ENCODE results near the gene KCNQ1OT1.

KCNQ1OT1 gene

DNA sequence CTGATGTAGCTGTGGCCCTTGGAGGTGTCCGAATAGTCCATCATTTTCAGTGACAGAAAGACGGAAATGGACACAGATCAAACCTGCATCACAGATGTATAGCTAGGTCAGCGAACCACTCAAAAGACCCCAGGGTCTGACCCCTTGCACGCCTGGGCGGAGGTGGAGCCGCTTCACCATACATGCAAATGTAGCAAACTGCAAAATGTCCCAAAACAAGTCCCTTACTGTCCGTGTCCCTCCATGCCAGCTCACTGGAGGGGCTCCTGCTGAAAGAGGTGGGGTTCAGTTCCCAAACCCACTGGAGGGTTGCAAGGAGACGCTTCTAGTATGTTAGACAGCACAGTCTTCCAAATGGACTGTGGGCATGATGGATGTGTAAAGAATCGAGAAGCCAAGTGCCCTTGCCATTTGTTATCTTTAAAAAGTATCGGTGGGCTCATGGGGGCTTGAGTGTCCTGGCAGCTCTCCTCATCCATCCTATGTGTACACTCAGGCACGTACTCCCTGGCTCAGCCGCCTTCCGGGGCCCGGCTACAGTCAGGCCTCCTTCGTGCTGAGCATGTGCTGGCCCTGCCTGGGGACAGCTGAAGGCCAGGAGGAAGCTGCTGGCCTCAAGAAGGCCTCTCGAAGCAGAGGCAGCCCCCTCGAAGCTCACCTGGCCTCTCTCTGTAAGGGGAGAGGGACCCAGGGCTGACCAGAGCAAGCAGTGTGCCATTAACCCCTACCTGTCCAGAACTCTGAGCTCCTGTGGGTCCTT, 20.2 kb upstream of the KCNQ1OT1 start:
- DNase-seq: no peak

DNA sequence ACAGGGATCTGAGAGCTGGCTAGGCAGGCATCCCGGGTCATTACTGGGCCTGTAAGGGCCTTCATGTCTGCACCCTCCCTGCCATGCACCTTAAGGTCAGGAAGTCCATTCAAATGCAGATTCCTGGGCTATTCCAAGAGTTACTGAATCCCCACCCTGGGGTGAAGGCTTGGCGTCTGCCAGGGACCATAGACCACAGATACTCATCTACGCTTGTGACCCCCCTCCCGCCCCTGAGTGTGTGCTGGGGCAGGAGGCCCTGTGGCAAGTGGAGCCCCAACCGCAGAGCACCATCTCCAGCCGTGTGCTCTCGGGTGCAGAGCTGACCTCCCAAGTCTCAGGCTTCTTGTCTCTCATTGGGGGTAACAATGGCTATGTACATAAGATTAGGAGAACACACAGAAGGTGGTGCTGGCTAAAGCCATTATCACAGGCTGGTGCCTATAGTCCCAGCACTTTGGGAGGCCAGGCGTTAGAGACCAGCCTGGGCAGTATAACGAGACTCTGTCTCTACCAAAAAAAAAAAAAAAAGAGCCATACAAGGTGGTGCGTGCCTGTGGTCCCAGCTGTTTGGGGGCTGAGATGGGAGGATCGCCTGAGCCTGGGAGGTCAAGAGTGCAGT, 19.1 kb upstream of the KCNQ1OT1 start:
- no peak for DNase-seq

DNA sequence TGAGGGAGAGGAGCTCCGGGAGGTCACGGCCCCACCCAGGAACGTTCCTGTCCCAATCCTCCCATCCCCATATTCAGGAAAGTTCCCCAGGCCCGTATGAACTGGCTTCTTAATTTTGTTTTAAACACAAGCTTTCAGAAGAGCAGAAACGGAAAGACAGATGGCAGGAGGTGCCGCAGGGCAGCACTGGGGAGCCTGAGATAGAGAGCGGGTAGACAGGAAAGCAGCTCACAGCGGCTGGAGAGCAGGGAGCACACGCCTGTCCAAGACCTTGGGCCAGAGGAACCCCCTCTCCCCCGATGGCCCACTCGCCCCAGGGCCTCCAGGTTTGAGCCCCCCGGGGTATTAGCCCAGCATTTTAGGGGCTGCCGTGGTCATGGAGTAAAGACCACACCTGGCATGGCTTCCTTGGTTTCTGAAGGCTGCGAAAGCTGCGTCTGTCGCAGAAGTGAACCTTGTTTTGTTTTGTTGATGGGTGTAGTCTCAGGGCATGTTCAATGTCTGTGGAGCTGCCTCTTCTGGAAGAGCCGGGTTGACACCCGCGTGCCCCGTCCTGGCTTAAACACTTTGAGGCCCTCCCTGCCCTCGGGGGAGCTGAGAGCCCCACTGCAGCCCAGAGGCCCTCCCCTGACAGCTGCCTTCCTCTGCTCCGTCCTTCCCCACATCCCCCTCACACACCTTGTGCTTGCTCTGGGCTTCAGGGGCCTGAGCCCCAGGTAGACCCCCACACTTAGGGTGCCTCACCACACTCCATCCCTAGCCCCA, 17.9 kb upstream of the KCNQ1OT1 start:
- DNase-seq: no peak

DNA sequence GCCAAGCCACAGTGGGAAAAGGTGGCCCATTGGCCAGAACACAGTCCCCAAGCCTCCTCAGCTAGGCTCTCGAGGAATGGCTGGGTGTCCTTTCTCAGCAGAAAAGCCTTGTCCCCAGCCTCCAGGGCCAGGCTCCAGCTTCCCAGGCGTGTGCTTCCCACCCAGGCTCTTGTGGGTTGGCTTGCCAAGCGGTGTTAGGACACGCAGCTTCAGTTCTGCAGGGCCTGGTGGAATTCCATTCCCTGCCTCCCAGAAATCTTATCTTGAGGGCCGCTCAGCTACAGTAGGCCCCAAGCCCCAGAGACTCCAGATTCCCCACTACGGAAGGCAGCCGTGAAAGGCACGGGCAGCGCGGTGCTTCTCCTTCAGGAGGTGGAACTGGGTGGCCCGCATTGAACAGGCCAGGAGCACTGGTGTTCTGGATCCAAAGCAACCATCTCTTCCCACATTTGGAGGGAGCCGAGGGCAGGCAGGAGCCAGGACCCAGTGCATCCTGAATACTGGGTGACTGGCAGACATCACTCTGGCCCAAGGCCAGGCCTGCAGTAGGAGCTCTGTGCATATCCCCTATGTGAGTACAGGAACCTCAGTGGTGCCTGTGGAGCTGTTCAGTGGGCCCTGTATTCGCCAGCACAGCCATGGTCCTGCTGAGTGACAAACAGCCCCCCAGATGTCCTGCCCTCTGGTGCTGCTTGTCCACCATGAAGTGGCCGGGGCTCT, 16.7 kb upstream of the KCNQ1OT1 start:
- DNase-seq: no peak

DNA sequence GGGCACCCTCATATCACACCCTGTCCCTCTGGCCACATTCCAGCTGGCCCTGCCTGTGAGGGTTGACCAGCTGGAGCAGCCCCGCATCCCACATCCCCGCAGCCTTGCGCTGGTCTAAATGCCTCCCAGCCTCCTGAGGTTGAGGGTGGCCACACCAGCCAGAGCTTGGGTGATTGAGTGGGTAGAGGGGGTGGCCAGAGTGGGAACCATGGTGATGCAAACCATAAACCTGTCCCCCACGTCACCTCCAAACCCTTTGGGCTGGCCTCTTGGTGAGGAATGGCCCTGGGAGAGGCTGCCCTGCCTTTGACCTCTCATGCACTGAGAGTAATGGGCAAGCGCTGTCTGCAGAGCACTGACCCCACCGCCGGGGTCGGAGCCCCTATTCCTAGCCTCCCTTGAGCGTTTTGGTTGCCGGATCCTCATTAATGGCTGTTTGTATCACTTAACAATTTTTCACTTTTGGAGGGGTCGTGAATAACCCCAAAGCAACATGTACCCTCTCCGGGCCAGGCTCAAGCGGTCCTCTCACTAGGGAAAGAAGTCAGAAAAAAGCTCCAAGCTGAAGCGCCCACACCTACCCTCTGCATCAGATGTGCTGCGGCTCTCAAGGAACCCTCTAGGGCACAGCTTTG, 16.0 kb upstream of the KCNQ1OT1 start:
- DNase-seq: no peak

DNA sequence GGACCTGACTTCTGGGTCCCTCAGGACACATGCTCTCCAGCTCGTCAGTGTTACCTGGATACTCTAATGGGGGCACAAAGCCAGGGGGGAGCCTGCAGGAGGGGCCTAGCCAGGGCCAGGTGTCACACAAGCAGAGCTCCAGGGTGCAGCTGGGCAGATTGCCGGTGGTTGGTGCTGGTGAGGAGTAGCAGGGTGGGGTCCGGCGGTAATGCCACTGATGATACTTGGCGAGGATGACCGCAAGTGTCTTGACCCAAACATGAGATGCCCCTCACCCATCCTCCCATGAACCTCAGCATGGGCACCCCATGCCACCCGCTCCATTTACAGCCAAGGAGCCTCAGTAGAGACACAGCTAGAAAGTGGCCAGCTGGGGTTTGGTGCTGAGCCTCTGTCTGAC, 15.1 kb upstream of the KCNQ1OT1 start:
- no peak for DNase-seq

DNA sequence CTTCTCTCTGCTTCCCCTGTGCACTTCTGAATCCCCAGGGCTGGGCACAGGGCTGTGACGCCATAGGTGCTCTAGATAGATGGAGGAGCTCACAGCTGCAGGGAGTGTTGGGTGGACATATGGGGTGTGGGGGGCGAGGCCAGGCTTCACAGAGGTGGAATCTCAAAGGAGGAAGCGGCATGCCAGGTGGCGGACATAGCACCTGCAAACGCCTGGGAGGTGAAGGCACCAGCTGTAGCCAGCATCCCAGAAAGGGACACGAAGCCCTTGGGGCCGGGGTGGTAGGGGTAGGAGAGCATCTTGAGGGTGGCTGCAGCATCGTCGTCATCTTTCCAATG, 14.6 kb upstream of the KCNQ1OT1 start:
- no peak for DNase-seq

DNA sequence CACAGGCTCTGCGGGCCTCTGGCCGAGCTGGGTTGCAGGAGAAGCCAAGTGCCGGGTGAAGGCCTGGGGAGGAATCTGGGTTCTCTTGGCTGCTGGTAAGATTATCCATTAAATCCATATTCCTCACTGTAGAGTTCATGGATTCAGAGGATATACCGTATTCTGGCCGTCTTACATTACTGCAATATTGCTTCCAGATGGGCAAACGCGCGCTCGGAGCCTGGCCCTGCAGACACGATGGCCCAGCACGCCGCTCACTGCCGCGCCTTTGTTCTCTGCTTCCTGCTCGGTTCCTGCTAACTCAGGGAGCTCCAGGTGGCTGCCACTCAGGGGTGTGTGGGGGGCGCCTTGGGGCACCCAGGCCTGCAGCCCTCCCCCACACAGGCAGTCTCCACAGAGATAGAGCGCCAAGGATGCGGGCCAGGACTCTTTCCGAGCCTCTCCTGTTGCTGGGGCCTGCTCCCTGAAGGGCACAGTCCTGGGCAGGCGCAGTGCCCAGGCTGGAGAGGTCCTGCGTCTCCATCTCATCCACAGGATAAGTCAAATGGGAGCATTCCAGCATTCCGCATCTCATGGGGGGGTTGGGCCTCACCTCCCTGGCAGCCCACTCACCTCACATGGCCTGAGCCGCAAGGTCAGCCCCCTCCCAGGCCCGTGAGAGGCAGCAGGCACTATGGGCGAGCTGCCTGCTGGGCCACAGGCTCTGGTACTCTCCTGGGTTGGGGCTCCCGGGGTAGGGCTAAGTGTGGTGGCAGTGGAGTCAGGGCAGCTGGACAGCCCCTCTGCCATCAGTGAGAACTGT, 14.1 kb upstream of the KCNQ1OT1 start:
- DNase-seq: no peak

DNA sequence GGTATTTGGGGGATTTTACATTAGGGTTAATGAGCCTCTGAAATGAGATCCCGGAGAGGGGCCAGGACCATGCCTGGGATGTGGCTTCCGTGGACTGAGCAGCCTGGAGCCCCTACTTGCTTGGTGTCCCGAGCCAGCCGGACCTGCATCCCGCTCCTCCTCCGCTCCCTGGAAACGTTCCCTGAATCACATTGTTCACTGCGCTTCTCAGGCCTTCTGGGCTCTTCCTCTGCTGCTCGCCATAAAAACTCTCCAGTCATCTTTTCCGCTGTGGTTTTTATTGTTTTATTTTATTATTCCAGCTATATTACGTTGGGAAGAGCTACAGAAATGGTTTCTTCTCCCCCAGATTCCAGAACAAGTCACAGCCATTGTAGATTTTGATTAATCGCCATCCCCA, 13.3 kb upstream of the KCNQ1OT1 start:
- no peak for DNase-seq

DNA sequence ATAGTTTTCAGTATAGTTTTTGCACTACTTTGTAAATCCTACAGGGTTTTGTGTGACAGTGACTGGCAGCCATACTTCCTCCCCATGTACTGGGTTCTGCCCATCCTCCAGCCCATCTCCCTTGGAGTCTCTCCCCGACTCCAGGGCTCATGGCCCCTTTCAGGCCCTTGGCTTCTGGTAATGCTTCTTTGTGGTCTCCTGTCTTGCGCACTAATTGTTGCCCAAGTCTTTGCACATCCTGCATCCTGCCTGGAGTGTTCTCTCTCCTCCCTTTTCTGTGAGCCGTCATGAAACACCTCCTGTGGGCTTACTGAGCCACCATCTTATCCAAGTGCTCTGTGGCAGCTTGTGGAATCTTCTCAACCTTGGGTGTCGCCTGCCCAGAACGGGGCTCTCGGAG, 11.4 kb upstream of the KCNQ1OT1 start:
- no peak for DNase-seq

DNA sequence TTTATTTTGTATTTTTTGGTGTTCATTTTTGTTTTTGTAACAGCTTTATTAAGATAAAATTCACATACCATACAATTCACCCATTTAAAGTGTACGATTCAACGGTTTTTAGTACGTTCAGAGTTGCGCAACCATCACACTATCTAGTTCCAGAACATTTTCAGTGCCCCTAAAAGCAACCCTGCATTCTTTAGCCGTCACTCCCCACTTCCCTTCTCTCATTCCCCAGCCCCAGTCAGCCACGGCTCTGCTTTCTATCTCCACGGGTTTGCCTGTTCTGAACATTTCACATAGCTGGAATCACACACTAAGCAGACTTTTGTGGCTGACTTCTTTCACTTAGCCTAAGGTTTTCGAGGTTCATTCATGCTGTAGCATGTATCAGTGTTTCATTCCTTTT, 9.6 kb upstream of the KCNQ1OT1 start:
- DNase-seq: no peak

DNA sequence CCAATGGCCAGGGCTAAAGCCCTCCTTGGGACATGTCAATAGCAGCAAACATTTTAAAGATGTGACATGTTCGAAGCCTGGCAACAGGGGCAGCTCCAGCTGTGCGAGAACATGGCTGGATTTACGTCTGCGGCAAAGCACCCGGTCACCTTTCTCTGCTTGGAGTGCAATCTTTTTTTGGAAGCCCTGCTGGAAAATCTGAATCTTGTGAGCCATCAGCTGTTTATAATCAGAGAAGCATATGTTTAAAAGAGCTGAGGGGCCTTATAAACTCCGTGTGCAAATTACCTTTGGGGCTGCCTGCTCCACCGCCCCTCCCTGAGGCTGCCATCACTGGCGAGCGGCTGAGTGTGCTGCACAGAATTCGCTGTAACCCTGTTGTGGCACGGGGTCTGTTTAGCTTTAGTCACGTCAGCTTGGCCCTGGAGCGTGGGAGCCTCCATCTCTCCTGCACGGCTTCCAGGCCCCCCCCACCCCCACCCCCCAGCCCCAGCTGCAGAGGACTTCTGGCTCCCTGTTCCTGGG, 9.0 kb upstream of the KCNQ1OT1 start:
- no peak for DNase-seq

DNA sequence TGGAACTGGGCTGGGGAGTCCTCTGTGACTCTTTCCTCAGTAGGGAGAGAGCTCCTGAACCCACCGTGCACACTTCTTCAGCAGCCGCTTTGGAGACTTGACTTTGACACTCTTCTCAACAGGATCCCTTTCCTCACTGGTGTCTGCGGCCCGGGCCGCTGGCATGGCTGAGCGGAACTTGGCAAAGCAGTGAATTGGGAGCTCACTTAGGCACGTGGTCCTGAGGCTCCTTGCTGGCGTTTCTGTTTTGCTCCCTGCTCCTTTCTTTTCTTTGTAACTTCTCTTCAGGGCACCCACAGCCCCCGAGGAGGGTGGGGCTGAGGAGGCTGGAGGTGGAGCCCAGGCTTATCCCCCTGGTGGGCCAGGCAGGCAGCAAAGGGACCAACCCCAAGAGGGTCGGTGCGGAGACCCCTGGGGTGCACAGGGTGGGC, 8.4 kb upstream of the KCNQ1OT1 start:
- no peak for DNase-seq

DNA sequence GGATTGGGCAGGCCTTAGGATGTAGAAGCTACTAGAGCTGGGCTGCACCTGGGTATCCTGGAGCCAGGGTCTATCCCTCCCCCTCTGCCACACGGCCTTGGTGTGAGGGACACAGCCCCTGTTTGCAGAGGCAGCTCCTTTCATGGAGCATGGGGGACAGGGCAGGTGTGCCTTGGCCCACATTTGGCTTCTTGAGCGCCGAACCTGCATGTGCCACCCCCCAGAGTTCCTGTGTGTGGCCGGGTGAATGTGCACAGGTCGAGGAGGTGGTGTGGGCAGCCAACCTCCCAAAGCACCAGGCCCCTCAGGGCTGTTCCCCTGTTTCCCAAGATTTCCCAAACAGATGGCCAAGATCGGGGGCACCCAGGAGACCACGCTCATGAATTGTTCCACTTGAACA, 7.9 kb upstream of the KCNQ1OT1 start:
- no peak for DNase-seq

DNA sequence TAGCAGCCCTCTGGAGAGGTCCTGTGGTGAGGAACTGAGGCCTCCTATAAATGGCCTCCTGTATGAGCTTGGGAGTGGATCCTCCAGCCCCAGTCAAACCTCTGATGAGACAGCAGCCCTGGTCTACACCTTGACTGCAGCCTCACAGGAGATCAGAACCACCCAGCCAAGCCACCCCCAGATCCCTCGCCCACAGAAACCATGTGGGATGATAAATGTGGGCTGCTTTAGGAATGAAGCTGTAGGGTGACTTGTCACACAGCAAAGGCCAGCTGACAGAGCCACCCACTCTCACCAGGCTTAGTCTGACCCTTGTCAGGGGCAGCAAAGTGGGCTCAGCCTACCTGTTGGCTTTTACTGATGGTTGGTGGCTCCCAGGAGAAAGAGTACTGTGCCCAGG, 6.5 kb upstream of the KCNQ1OT1 start:
- DNase-seq: no peak

DNA sequence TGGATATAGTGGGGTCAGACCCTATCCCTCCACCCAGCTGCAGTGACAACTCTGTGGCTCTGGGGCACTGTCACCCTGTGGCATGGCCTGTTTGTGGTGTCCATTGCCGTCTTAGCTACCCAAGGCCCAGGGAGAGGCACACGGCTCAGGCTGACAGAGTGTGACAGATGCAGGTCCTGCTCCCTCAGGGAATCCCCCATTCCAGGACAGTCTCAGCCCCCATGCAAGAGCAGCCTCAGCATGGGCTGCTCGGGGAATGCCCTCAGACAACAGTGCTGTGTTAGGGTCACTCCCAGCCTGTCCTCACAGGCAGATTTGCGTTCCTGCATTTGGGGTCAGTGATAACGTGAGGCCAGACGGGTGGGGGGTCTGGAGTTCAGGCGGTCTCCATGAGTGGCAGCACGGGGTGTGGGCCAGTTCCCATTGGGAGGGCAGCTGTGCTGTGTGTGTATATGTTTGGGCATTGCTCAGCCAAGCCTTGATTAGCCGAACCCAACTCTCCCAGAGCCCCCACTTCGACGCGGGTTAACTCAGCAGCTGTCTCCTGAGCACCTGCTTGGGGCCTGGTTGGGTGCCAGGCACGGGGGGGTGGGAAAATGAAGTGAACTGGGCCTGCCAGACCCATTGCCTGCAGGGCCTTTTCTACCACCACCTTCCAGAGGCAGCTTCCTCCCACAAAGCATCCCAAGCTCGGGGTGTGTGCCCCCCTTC, 5.3 kb upstream of the KCNQ1OT1 start:
- DNase-seq: no peak

DNA sequence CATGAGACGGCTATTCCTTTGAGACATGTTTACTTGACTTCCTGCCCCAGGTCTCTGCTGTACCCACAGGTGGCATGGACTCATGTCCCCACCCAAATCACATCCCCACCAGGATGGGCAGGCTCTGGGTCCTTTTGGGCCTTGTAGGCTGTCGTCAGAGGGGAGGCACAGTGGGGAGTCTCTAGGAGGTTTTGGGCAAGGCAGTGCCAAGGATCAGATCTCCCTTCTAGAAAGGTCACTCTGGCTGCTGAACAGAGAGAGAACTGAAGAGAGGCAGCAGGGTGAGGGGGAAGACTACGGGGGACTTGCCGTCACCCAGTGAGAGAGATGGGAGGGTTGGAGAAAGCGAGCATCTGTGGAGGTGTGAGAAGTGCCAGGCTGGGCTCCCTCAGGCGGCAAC, 4.6 kb upstream of the KCNQ1OT1 start:
- DNase-seq: no peak

DNA sequence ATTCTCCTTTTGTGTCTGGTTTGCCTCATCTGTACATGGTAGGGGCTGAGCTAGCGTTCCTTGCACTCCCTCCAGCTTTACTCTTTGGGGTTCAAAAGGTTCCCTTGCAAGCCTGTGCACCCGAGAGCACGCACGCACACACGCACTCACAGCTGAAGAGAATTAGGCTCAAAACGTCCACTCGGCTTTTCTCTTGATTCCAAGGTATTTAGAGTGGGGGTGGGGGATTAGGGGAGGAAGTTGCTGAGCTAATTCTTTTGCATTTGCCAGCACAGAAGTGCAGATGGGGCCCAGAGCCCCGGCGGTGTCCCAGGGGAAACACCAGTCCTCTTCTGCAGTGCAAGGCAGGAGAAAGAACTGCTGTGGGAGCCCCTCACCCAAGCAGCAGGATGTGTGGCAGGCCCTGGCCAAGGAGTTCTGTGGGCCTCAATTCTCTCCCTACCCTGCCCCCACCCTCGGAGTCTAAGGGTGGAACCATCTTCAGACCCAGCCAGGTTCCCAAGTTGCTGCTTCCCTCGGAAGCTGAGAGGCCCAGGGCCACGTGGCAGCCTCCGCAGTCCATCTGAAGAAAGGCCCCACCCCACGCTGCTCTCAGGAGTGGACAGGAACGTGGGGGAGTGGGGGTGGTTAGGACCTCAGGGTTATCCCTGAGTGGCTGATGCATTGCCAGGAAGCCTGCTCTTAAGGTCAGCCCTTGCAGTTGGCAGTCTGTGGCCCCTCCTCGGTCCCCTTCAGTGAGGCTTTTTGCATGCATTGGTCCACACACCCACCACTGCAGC, 3.8 kb upstream of the KCNQ1OT1 start:
- no peak for DNase-seq

DNA sequence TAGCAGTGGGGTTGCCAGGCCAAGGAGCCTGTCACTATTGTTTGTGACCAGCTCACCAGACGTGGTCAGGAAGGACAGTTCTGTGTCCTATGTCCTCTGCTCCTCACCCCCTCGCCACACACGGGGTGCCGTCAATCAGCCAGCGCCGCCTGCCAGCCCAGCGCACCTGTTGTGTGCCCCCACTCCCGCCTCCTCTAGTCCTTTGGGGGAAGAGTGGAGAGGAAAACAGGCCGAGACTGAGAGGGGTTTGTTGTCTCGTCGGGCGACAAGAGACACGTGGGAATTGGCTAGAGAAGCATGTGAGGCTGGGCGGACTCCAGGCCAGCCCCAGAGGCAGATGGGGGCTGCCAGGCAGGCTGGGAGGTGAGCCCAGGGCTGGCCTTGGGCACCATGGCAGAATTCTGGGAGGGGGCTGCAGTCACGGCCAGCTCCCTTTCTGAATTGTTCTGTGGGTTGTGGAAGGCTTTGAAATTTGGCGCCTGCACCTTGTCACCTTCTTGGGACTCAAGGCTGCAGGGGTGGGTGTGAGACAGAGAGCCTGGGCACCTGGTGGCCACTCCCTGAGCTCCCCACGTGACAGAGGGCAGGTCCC, 3.1 kb upstream of the KCNQ1OT1 start:
- no peak for DNase-seq

DNA sequence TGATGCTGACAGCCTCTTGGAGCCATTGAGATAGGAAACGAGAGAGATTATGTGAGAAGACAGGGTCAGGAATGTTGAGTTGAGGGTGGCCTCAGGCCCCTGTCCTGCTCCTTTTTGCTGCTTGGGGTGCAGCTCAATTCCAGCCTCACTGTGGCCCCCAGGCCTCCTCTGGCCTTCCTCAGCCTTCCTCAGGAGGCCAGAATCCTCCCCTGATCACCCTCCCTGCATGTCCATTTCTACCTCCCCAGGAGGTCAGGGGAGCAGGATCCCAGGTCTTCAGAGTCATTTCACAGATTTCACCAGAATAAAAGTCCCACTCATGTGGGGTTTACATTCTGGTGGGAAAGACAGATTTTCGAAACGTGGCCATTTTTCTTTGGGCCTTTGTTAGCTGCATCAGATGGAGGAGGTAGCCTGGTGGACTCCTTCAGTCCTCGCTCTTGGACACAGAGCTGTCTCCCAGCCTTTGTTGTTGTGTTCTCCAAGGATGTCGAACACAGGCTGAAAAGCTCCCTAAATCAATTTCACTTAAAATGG, 2.2 kb upstream of the KCNQ1OT1 start:
- DNase-seq: no peak

Measured in NCI-H1105 (cell line).